ENCODE measurements around the gene MAB21L2.

Gene MAB21L2

DNA sequence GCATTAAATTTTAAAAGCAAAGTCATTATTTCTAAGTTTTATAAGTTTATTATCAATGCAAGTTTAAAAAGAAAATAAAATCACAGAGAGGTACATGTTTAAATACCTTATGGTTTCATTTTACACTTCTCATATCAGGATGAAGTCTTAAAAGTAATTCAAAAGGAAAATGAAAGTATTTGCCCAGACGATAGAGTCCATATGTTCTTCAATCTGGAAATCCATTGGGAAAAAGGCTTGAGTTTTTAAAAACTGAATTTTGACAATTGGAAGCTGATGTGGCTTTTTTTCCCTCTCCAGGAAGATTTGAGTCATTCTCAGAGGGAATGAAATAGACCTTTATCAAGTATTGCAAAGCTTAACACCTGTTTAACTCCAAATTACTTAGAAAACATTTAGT, 37.1 kb downstream of the MAB21L2 start:
- FAIRE-seq: no peak

DNA sequence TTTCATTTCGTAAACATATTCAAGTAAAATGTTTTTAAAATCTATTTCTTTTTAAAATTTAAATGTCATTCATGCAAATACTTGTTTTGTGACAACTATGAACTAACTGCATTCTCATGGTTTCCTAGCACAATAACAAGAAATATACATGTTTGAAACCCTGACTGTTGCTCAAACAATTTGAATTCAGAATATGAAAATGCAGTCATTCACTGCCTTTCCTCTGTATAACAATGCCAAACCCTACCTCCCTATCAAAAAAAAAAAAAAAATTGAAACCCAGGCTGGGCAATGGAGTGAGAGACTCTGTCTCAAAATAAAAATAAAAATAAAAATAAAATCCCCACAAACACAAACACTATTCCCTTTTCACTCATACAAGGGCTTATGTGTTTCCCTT, 42.1 kb downstream of the MAB21L2 start:
- no peak for FAIRE-seq

DNA sequence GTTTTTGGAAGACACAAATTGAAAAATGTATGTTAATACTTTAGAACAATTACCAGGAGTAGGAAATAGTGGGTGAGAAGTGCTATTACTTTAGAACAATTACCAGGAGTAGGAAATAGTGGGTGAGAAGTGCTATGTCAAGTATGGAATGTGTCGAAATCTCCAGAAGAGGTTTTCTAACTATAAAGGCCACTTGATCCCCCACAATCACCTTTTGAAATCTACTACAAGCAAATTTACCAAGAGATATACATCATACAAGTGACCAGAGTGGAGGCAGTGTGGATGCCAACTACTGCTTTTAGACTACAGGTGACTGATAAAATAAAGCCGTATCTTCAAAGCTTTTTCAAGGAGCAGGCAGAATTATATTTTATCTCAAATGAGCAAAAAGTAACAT, 43.1 kb downstream of the MAB21L2 start:
- no peak for FAIRE-seq

DNA sequence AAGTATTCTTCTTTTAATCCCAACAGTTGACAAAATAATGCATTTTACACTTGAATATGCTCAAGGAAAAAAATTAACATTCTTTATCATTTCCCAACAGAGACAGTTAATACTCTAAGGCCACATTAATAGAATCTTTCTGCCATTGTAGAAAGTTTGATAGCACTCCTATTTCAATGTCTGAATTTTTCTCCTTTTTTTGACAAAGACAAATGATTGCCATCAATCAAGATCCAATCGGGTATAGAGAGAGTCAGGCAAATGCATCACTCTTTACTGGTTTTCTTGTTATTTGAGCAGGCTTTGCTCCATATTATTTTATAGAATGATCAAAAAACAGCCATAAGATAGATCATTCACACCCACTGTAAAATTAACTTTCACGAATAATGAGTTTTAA, 46.1 kb downstream of the MAB21L2 start:
- no peak for FAIRE-seq

DNA sequence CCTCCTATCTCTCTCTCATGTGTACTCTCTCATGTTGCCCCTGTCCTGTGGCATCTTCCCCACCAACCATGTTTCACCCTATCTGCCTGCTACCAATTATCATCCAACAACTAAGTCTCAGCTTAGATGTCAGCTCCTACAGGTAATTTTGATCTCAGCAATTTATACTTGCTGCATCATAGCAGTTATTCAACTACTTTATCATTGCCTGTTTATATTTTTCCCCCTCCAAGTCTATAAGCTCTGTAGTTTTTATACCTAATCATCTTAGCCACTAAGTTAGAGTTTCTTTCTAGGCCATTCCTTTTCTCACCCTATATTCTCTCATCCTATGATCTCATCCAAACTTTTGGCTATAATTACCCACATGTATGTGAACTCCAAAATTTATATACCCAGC, 50.7 kb downstream of the MAB21L2 start:
- no peak for FAIRE-seq
